GM12873 (cell line): ENCODE measurements around the gene STX10.

Experiments
- TF ChIP-seq, protein P1 (sequence below): IDR thresholded peaks from 2 replicates; pipeline ENCODE4 v1.5.1; 2012; ENCODE audit warnings: low read depth, mild to moderate bottlenecking, moderate library complexity, low read length, control low read depth; ENCODE audit not compliant: insufficient read depth; ENCODE audit errors: missing control alignments

The STX10 gene

DNA sequence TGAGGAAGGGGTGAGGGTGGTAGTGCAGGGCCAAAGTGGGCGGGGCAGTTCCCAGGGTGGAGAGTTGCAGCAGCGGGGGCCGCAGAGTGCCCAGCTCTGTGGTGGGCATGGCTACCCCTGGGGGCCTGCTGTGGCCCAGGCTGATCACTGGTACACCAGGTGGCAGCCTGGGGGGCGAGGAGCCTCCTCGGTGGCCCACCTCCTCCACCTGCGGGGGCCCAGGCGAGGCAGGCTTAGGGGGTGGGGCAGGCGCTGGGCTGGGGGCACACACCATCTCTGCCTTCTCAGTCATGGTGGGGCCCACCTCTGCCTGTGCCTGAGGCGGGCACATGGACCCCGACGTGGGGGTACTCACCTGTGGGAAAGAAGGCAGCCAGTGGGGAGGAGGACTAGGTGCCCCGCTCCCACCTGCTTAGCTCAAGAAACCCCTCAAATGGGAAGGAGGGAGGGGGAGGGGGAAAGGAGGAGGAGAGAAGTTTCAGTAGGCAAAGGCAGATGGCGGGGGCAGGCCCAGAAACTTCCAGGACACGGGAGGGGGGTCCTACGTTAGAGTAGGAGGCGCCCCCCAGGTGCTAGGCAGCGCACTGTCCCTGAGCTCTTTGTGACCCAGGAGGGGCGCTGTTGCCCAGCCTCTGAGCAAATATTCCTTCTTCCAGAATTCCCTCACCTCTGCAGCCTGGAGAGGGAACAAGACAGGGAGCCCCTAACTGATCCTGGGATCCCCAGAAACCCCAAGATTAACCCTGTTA, 49.2 kb downstream of the STX10 start:
- TF ChIP-seq, protein P1, sequence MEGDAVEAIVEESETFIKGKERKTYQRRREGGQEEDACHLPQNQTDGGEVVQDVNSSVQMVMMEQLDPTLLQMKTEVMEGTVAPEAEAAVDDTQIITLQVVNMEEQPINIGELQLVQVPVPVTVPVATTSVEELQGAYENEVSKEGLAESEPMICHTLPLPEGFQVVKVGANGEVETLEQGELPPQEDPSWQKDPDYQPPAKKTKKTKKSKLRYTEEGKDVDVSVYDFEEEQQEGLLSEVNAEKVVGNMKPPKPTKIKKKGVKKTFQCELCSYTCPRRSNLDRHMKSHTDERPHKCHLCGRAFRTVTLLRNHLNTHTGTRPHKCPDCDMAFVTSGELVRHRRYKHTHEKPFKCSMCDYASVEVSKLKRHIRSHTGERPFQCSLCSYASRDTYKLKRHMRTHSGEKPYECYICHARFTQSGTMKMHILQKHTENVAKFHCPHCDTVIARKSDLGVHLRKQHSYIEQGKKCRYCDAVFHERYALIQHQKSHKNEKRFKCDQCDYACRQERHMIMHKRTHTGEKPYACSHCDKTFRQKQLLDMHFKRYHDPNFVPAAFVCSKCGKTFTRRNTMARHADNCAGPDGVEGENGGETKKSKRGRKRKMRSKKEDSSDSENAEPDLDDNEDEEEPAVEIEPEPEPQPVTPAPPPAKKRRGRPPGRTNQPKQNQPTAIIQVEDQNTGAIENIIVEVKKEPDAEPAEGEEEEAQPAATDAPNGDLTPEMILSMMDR = peak; percentile 50

DNA sequence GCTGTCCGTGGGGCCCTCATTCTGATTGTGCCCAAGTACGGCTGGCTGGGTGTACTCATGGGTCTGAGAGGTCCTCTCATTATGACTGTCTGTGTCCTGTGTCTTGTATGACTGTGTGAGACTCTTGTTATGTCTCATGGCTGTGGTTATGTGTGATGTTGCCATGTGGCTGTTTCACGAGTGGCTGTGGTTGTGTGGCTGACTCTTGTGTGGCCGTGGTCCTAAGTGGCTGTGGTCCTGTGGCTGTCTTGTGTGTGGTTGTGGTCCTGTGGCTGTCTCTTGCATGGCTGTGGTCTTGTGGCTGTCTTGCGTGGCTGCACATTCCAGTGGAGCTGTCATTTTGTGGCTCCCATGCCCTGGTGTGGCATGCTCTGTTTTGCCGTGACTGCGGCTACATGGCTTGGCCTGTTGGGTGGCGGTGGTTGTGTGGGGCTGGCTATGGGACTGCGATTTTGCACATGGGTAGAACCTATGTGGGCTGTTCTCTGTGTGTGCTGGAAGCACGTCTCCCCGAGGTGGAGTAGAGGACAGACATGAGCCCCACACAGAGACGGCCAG, 50.1 kb downstream of the STX10 start:
- TF ChIP-seq, protein P1 = no peak

DNA sequence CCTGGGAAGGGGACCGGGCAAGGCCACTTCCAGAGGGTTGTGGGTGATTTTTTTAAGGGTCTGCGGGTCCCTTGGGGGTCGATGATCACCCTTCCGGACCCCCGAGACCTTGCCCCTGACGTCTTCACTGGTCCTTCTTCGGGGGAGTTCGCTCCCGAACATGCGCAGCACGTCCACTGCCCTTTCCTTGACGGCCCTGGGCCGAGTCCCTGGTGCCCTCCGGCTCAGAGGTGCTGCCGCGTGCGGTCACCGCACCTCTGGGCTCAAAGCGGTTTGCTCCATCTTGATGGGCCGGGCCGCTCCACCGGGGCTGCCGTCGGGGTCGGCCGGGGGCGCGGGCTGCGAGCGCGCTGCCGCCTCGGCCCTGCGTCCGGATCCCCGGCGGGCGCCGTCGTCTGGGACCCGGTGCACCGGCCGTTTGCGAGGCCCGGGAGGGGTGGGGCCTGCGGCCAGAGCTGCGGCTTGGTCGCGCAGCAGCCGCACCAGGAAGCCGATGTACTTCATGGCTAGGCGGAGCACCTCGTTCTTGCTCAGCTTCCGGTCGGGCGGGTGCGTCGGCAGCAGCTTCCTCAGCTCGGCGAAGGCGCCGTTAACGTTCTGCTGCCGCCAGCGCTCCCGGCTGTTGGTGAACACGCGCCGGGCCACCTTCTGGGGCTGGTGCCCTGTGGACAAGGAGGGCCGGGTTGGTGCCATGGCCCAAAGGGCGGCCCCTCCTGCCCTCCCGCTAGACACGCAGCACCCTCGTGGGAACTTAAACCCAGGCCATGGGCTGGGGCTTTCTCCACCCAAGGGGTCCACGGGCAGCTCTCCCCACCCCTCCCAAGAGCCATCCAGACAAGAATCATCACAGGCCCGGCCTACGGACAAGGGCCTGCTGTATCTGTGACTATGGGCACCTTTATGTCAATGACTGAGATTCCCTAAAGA, 50.8 kb downstream of the STX10 start:
- TF ChIP-seq, protein P1 = no peak

DNA sequence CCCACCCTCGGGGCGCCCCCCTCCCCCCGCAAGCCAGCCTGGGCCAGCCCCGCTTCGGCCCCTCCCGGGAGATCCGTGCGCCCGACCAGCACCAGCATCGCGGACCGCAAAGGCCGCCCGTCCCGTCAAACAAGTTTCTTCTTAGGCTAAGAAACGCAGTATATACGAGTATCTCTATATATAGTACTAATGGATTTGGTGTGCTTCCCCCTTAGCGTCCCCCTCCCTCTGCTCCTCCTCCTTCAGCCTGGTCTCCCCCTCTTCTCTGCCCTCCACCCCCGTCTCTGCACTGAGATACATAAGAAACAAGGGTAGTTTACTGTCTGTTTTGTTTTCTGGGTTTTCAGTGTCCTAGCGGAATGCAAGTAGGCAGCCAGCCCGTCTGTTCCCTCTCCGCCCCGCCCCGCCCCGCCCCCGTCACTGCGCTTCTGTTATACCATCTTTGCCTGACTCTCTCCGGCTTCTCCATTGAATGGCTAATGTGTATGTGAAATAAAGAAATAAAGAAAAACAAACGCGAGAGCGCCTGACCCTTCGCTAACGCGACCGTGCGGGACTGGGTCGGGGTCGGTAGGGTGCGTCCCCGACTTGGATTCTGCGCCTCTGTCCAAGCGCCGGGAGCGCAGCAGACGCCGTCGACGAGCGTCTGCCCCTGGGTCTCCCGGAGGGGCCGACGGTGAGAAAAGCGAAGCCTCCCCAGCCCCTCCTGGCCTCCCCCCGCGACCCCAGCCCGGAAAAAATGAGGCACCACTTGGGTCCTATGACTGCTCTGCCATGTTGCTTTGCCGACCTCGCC, 51.7 kb downstream of the STX10 start:
- TF ChIP-seq, protein P1 = no peak

DNA sequence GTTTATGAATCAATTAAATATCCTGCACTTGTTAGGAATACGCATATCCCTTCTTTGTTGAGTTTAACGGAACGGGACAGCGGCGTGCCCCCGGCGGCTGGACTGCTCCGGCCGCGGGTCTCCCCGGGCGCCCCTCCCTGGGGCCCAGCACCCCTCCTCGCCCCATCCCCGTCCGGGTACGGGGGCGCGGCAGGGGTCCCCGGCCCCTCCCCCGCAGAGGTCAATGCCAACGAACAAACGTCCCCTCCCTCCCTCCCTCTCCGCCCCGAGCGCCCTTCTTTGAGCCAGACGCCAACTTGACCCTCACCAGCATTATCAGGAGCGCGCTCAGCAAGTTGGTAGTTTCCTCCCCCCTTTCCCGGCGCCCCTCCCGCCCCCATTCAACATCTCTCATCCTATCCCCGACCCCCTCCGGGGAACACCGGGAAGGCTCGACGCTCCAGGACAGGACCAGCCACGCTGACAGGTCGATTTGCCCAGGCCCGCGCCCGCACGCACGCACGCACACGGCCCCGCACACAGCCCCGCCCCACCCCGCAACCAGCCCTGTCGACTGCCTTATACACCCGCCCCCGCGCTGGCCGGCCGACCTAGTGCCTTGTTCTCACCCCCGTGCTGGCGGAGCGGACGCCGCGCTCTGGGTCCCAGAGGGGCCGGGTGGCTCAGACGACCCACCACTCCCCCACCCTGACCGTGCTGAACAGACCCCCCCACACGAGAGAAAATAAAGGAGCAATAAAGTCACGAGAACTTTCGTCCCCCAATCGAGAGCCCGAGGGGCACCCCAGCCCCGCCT, 52.5 kb downstream of the STX10 start:
- TF ChIP-seq, protein P1 = no peak

DNA sequence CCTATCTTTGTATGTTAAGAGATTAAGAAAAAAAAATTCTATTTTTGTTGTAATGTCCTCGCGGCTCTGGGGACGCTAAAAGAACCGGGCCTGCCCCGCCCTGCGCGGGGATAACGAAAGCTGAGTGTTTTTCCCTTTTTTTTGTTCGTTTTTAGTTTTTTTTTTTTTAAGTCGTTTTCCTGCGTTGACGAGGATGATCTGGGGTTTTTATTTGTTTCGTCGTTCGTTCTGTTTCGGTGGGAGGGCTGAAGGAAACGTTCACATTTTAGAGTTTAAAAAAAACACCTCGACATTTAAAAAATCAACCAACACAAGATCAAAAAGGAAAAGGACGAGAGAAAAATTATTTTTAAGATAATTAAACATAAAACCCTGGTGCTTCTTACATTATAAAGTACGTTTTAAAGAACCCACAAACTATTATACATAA, 53.1 kb downstream of the STX10 start:
- TF ChIP-seq, protein P1 = no peak
